Right lobe of liver (tissue), 4 donors: Measurements from ENCODE around the gene PRPF6.

ENCODE experiments used
- POLR2A ChIP-seq: fragments of 450-650 bp; IDR thresholded peaks from one replicate; pipeline ENCODE4 v1.6.1; 2017; ENCODE audit warnings: antibody characterized with exemption, mild to moderate bottlenecking
- TF ChIP-seq, protein P1 (sequence below), 4 donors: fragments of 200-600 bp in 3 of 4; fragments of 450-650 bp in 1 of 4; IDR thresholded peaks; one replicate each; pipeline versions ENCODE4 v1.5.1 to v1.8.0; 2016 to 2022; ENCODE audit warnings: antibody characterized with exemption in 4 of 4, mild to moderate bottlenecking in 2 of 4
- donor health status: DM: no; HTN: no; CAD: no.
- donor health status: DM: no; HTN: no; CAD: no.
- donor health status: DM: no; HTN: yes; CAD: no.

DNA sequence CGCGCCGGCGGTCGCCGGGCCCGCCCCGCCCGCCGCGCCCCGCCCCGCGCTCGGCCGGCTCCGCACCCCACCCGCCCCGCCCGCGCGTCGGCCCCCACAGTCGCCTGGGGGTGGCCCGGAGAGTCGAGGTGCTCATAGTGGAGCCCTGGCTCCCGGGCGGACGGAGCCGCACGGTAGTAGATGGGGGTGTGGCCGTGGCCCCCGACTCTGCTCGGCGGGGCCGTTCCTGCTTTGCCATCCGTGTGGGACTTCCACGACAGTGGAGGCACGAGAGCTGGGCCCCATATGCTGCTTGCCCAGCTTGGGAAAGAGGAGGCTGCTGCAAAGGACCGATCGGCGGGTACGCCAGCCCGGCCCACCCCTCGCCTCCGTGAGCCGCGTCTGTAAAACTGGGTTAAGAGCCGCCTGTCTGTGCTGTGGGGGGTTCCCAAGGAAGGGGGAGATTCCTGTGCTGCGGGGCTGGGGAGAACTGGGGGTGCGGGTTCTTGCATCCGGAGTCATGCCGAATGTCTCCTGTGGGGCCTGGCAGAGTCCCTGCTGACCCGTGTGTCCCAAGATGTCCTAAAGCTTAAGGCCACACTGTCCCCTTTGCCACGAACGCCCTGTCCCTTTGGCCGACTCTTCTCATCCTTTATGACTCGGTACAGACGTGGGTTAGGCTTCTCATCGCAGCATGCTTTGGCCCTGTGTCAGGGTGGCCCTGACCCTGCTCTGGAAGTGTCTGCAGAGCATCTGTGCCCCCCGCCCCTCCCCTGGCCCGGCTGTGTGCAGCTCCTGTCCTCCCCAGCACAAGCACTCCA is 99.3 kb downstream of the PRPF6 start, which contains the start of gene OPRL1:
- TF ChIP-seq, protein P1, sequence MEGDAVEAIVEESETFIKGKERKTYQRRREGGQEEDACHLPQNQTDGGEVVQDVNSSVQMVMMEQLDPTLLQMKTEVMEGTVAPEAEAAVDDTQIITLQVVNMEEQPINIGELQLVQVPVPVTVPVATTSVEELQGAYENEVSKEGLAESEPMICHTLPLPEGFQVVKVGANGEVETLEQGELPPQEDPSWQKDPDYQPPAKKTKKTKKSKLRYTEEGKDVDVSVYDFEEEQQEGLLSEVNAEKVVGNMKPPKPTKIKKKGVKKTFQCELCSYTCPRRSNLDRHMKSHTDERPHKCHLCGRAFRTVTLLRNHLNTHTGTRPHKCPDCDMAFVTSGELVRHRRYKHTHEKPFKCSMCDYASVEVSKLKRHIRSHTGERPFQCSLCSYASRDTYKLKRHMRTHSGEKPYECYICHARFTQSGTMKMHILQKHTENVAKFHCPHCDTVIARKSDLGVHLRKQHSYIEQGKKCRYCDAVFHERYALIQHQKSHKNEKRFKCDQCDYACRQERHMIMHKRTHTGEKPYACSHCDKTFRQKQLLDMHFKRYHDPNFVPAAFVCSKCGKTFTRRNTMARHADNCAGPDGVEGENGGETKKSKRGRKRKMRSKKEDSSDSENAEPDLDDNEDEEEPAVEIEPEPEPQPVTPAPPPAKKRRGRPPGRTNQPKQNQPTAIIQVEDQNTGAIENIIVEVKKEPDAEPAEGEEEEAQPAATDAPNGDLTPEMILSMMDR (IDR thresholded peaks at IDR 0.05) = no peak
- TF ChIP-seq POLR2A = no peak
